Measurements from ENCODE around the gene TLE4. TPM values are rescaled to one million over a fixed set of nuclear protein-coding genes. Genes with fewer than 3 reads are reported as not detected.

The TLE4 gene
- total RNA-seq (35.4 and 38.4 TPM in 2 replicates), polyA plus RNA-seq (29.6 and 38.3 TPM in 2 replicates)

DNA sequence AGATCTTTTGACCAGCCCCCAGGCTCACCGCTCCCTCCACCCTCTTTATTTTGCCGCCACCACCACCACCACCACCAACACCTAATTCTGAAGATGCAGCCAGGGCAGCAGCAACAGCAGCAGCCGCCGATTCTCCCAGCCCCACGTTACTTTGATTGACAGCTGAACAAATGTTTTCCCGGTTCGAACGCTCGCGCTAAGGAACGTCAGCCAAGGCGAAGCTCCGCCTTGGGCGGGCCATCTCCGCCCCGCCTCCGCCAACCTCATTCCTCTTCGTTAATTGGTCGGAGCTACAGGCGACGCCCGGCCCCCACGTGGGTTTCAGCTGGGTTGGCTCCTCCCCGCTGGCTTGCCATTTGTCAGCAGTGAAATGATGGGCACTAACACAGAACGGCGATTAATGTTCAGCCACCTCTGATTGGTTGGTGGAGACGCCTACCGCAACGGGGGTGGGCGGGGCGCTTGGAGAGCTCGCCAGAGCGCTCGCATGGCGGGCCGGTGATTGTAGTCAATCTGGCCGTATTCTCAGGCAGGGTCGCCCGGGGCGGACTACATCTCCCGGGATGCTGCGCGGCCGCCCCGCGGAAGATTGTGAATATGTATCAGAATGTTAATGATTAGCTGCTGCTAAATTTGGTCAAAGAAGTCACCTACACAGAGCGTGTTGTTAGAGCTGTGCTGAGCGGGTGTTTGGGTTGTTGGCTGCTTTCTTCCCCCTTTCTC is at the start of gene TLE4:
Gene TLE4, plus strand, starts transcription at position 657 of the 723 bp plus-strand sequence. CDS start 826 bp downstream, outside the sequence.
- H3K79me2 ChIP-seq, result peaks cover 32% of the 10 kb centered on the region

DNA sequence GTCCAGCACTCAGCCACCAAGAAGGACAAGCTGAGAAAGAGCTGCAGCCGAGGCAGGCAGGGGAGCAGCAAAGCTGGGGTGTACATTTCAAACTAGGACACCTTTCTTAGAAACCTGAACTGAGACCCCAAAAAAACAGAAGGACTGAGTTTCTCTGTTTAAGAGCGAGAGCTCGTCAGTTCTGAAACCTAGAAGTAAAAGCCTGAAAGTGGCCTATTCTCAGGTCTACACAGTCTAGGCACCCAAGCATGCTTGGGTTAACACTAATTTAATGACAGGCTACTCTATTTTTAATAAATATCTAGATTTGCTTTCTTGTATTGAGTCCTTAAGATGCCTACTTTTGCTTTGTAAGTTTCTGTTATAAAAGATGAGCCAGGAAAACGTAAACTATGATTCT is 49.0 kb upstream of the TLE4 start:
- H2AFZ ChIP-seq, result no peak overlapping the region
- no peak overlapping the region for H3K27ac ChIP-seq
- no peaks in the 10 kb centered on the region for H4K20me1 ChIP-seq (ENCODE audit: insufficient read depth, poor library complexity, severe bottlenecking)
- no peak overlapping the region for H3K4me2 ChIP-seq
- DNase-seq (ENCODE audit: low spot score), result no peak
- H3K9me3 ChIP-seq (ENCODE audit: low read depth), result no peaks in the 10 kb centered on the region
- no peak for TF ChIP-seq EZH2 (IDR thresholded peaks at IDR 0.05; ENCODE audit: borderline replicate concordance)
- TF ChIP-seq EZH2phosphoT487 (IDR thresholded peaks at IDR 0.05; ENCODE audit: low read depth, severe bottlenecking, unreplicated experiment), result no peak
- TF ChIP-seq, protein P1, sequence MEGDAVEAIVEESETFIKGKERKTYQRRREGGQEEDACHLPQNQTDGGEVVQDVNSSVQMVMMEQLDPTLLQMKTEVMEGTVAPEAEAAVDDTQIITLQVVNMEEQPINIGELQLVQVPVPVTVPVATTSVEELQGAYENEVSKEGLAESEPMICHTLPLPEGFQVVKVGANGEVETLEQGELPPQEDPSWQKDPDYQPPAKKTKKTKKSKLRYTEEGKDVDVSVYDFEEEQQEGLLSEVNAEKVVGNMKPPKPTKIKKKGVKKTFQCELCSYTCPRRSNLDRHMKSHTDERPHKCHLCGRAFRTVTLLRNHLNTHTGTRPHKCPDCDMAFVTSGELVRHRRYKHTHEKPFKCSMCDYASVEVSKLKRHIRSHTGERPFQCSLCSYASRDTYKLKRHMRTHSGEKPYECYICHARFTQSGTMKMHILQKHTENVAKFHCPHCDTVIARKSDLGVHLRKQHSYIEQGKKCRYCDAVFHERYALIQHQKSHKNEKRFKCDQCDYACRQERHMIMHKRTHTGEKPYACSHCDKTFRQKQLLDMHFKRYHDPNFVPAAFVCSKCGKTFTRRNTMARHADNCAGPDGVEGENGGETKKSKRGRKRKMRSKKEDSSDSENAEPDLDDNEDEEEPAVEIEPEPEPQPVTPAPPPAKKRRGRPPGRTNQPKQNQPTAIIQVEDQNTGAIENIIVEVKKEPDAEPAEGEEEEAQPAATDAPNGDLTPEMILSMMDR (IDR thresholded peaks at IDR 0.05; ENCODE audit: poor library complexity), result no peak
- 94% methylated on average over 4 of the region's 4 CpGs for WGBS (ENCODE audit: low lambda C conversion rate, missing lambda C conversion rate)
- H3K36me3 ChIP-seq (replicated peaks; ENCODE audit: insufficient read depth, low read depth), result no peaks in the 10 kb centered on the region
- H3K27me3 ChIP-seq, result no peaks in the 10 kb centered on the region
- H3K4me1 ChIP-seq (ENCODE audit: insufficient read depth), result no peaks in the 10 kb centered on the region
- no peaks in the 10 kb centered on the region for H3K79me2 ChIP-seq
- no peak overlapping the region for H3K4me3 ChIP-seq
- no peaks in the 10 kb centered on the region for H3K9me2 ChIP-seq (replicated peaks; ENCODE audit: insufficient read depth)

More for the DNA sequence above, at the start of gene TLE4:
- peak; percentile 100 for DNase-seq (ENCODE audit: low spot score)
- WGBS (ENCODE audit: low lambda C conversion rate, missing lambda C conversion rate), result under 1% methylated on average over 46 of the region's 48 CpGs
- no peak for TF ChIP-seq EZH2 (IDR thresholded peaks at IDR 0.05; ENCODE audit: borderline replicate concordance)
- TF ChIP-seq, protein P1 (IDR thresholded peaks at IDR 0.05; ENCODE audit: poor library complexity), result no peak
- no peak for TF ChIP-seq EZH2phosphoT487 (IDR thresholded peaks at IDR 0.05; ENCODE audit: low read depth, severe bottlenecking, unreplicated experiment)
- Histone ChIP-seq H3K4me1 (ENCODE audit: insufficient read depth) (peaks cover 6% of the 10 kb centered on the region), H3K36me3 (replicated peaks; ENCODE audit: insufficient read depth, low read depth) (no peaks in the 10 kb centered on the region), H3K9me3 (ENCODE audit: low read depth) (no peaks in the 10 kb centered on the region), H3K27me3 (no peaks in the 10 kb centered on the region), H3K27ac (peak within 1 kb of the TSS; percentile 81), H3K9me2 (replicated peaks; ENCODE audit: insufficient read depth) (no peaks in the 10 kb centered on the region), H4K20me1 (ENCODE audit: insufficient read depth, poor library complexity, severe bottlenecking) (peaks cover 4% of the 10 kb centered on the region), H3K4me2 (peak within 1 kb of the TSS; percentile 96), H3K4me3 (peak within 1 kb of the TSS; percentile 60), H2AFZ (peak within 1 kb of the TSS; percentile 72)

DNA sequence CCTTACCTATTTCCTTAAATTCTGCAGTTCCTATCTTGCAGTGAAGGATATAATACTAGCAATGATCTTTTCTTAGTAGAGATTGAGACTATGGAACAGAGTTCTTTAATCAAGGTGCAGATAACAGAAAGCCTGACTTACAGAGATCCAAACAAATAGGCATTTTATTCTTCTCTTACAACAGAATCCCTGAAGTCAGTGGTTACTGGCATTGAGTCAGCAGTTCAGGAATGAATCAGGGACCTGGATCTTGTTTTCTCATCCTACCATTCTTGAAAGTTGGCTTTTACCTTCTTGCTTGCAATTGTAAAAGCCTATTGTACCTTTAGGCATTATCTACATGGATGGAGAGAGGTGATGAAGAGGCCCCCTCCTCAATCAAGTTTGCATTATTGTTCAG is 47.5 kb upstream of the TLE4 start:
- Histone ChIP-seq H3K4me2 (no peak overlapping the region), H3K4me1 (ENCODE audit: insufficient read depth) (no peaks in the 10 kb centered on the region), H3K79me2 (no peaks in the 10 kb centered on the region), H3K27me3 (no peaks in the 10 kb centered on the region), H3K36me3 (replicated peaks; ENCODE audit: insufficient read depth, low read depth) (no peaks in the 10 kb centered on the region), H2AFZ (no peak overlapping the region), H3K27ac (no peak overlapping the region), H3K4me3 (no peak overlapping the region), H3K9me3 (ENCODE audit: low read depth) (no peaks in the 10 kb centered on the region), H3K9me2 (replicated peaks; ENCODE audit: insufficient read depth) (no peaks in the 10 kb centered on the region), H4K20me1 (ENCODE audit: insufficient read depth, poor library complexity, severe bottlenecking) (no peaks in the 10 kb centered on the region)
- TF ChIP-seq EZH2phosphoT487 (IDR thresholded peaks at IDR 0.05; ENCODE audit: low read depth, severe bottlenecking, unreplicated experiment), result no peak
- TF ChIP-seq, protein P1 (IDR thresholded peaks at IDR 0.05; ENCODE audit: poor library complexity), result no peak
- no peak for TF ChIP-seq EZH2 (IDR thresholded peaks at IDR 0.05; ENCODE audit: borderline replicate concordance)
- DNase-seq (ENCODE audit: low spot score), result no peak
